Spinal cord (tissue), 10 donors: ENCODE results near the gene NME4. TPM values are rescaled to one million over a fixed set of nuclear protein-coding genes. Genes with fewer than 3 reads are reported as not detected.
"Not testable (repeated sequence)": the region's sequence is repeated elsewhere in the genome, so short reads cannot be mapped to it uniquely, and the experiment has no call there.

Source experiments
- DNase-seq, 6 donors: peaks; one replicate each; pipeline versions ENCODE4 v3.0.0 to v3.0.0-alpha.2; 2013 to 2015; ENCODE audit warnings: low spot score in 6 of 6, low read depth in 4 of 6
- H3K27ac ChIP-seq: one replicate; pipeline ENCODE4 v1.5.1; 2013; ENCODE audit warnings: low read depth, low read length, control low read depth
- H3K27me3 ChIP-seq: one replicate; pipeline ENCODE4 v1.6.1; 2013; ENCODE audit warnings: low read length; ENCODE audit not compliant: control insufficient read depth, insufficient read depth
- H3K36me3 ChIP-seq: one replicate; pipeline ENCODE4 v1.6.1; 2013; ENCODE audit warnings: low read length; ENCODE audit not compliant: control insufficient read depth, insufficient read depth
- H3K4me1 ChIP-seq: one replicate; pipeline ENCODE4 v1.6.1; 2013; ENCODE audit warnings: low read length; ENCODE audit not compliant: control insufficient read depth, insufficient read depth
- H3K4me3 ChIP-seq: one replicate; pipeline ENCODE4 v1.5.1; 2013; ENCODE audit warnings: low read depth, low read length, control low read depth
- H3K9me3 ChIP-seq: one replicate; pipeline ENCODE4 v1.6.1; 2013; ENCODE audit warnings: low read length; ENCODE audit not compliant: control insufficient read depth, insufficient read depth
- whole genome bisulfite sequencing: methylation state at CpG from one replicate; pipeline ENCODE4 v1.1.5; 2013; ENCODE audit warnings: missing lambda C conversion rate; ENCODE audit not compliant: insufficient coverage; 5-methylcytosine and 5-hydroxymethylcytosine counted together
- polyA plus RNA-seq, 2 donors: library from polyadenylated mRNA; unstranded; fragments of 120-200 nt; gene quantifications; one replicate each; pipeline ENCODE4 v1.2.1, GENCODE V29; 2013; ENCODE audit not compliant: insufficient read length in 2 of 2
- total RNA-seq, 2 donors: library from RNA; depleted of rRNA in 1 of 2; stranded (reverse); fragments of 120-200 nt in 1 of 2; fragments of >200 nt in 1 of 2; gene quantifications; one replicate each; pipeline versions ENCODE4 v1.2.3 to v1.2.4, GENCODE V29; 2013 to 2014
- donor health status: healthy.

The NME4 gene
- total and polyA plus RNA-seq, 4 donors = 14.3 to 150 (median 111) TPM

DNA sequence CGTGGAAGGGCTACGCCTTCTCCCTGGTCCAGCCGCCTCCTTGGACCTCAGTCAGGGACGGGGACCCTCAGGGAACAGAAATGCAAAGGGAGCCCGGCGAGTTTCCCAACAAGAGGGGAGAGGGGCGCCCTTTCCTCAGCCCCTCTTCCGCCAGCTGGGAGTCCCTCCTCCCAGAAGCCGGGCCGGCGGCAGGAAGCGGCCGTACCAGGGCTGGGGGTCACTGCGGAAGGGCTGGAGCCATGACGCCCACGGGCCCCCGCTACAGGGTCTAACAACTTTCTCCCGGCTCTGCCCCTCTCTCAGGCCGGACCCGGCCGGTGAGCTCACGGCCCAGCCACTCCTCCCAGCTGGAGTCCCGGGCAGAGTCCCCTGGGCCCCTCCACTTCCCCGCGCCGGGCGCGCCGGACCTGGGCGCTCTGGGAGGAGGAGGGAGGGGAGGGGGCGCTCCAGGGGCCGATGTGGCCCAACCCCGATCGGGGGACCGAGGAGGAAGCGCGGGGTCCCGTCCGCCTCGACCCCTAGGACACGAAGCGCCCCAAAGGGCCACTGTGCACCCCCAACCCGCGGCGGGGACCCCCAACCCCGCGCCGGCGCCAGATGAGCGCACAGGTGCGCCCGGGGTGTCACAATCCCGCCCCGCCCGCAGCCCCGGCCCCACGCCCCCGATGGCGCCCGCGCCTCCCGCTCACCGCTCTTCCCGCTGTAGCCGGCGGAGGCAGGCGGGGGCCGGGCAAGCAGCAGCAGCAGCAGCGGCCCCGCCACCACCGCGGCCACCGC is 15.8 kb upstream of the NME4 start:
- Histone ChIP-seq H3K27me3 (no peaks in the 10 kb centered on the region), H3K4me3 (peak overlapping the region; percentile 58), H3K27ac (no peak overlapping the region), H3K9me3 (no peaks in the 10 kb centered on the region), H3K36me3 (peaks cover 44% of the 10 kb centered on the region), H3K4me1 (peaks cover 54% of the 10 kb centered on the region)
- DNase-seq = peak in 1 of 6 donors; percentile 34
- WGBS = under 1% methylated on average over 66 of the region's 73 CpGs

DNA sequence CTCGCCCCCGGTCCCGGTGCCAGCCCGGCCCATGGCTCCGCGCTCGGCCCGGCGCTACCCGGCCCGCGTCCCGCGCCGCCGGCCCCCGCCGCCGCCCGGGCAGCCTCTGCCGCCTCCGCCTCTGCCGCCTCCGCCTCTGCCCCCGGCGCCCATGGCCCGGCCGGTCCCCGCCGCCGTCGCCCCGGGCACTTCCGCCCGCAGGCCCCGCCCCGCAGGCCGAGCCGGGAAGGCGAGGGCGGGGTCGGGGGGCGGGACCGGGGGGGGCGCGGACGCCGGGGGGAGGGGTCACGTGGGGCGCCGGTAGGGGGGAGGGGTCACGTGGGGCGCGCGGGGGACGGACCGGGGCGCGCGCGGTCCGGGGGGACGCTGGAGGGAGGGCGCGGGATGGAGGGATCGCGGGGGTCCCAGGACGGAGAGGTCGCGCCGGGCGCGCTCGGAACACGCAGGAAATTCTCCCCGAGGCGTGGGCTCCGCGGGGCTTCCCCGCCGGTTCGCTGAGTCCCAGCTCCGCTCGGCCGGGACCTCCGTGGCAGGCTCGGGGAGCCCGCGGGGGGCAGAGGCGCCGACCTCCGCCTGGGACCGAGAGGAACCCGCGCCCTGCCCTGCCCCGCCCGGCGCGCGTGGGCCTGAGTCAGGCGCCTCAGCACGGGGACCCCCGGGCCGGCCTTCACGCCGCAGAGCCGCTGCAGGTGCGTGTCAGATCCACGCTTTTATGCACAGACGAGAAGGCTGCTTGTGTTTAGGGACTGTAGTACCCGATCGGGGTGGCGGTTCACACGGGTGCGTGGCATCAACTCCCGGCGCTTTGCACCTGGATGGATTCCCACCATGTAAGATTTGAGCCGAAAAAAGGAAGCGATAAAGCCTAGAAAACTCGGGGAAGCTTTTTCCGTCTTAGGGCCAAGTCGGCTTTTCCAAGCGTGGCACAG is 14.9 kb upstream of the NME4 start, which contains the start of gene PGAP6:
TSS of gene PGAP6 (minus strand) at position 190 of the 929 bp plus-strand sequence. CDS start at position 33, 157 bp downstream.
- peak in 2 of 6 donors; percentile 76 to 83 for DNase-seq
- WGBS = under 1% methylated on average over 100 of the region's 123 CpGs
- peak within 1 kb of the TSS; percentile 33 for H3K27ac ChIP-seq
- H3K4me1 ChIP-seq = peaks cover 62% of the 10 kb centered on the region
- H3K9me3 ChIP-seq = no peaks in the 10 kb centered on the region
- H3K27me3 ChIP-seq = no peaks in the 10 kb centered on the region
- peak within 1 kb of the TSS; percentile 58 for H3K4me3 ChIP-seq
- peaks cover 36% of the 10 kb centered on the region for H3K36me3 ChIP-seq

DNA sequence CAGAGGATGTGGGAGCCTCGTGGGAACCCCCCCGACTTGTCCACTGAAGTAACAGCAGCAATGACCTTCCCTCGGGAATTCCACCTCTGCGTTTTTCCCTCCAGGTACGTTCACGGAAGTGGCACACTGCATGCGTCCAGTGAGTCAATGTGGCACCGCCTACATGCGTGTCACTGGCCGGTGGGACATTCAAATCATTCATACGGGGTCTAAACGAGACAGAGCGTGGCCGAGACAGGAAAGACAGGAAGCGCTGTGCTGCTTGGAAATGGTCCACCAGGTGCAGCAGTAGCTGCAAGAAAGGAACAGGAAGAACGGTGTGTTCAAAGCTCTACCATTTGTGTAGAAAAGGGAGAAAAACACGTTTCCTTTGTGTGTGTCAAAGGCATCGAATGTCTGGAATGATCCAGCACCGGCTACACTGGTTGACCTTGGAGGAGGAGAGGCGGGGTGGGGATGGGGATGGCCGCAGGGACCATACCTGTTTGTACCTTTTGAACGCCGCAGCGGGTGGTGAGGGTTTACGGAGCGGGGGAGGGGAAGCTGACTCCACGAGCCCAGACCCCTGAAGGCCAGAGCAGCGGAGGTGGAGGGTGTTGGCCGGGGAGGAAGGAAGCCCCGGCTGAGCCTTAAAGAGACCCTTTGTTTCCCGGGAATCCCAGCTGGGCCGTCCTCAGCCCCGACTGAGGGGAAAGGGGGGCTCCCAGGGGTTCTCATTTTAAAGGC is 13.5 kb upstream of the NME4 start:
- Histone ChIP-seq H3K4me3 (peak overlapping the region; percentile 48), H3K4me1 (peaks cover 73% of the 10 kb centered on the region), H3K27me3 (no peaks in the 10 kb centered on the region), H3K9me3 (no peaks in the 10 kb centered on the region), H3K36me3 (peaks cover 26% of the 10 kb centered on the region), H3K27ac (peak overlapping the region; percentile 69)
- peak in 2 of 6 donors; percentile 47 to 68 for DNase-seq
- WGBS = 23% methylated on average over 33 of the region's 33 CpGs

DNA sequence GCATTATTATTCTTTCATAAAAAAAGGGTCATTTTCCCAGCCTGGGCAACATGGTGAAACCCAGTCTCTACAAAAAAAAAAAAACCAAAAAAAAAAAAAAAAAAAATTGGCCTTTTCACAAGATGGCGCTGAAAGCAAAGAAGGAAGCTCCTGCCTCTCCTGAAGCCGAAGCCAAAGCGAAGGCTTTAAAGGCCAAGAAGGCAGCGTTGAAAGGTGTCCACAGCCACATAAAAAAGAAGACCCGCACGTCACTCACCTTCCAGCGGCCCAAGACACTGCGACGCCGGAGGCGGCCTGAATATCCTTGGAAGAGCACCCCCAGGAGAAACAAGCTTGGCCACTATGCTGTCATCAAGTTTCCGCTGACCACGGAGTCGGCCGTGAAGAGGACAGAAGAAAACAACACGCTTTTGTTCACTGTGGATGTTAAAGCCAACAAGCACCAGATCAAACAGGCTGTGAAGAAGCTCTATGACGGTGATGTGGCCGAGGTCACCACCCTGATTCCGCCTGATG is 10.3 kb upstream of the NME4 start:
- 47% methylated on average over 16 of the region's 19 CpGs for WGBS
- H3K4me1 ChIP-seq = peaks cover 54% of the 10 kb centered on the region

DNA sequence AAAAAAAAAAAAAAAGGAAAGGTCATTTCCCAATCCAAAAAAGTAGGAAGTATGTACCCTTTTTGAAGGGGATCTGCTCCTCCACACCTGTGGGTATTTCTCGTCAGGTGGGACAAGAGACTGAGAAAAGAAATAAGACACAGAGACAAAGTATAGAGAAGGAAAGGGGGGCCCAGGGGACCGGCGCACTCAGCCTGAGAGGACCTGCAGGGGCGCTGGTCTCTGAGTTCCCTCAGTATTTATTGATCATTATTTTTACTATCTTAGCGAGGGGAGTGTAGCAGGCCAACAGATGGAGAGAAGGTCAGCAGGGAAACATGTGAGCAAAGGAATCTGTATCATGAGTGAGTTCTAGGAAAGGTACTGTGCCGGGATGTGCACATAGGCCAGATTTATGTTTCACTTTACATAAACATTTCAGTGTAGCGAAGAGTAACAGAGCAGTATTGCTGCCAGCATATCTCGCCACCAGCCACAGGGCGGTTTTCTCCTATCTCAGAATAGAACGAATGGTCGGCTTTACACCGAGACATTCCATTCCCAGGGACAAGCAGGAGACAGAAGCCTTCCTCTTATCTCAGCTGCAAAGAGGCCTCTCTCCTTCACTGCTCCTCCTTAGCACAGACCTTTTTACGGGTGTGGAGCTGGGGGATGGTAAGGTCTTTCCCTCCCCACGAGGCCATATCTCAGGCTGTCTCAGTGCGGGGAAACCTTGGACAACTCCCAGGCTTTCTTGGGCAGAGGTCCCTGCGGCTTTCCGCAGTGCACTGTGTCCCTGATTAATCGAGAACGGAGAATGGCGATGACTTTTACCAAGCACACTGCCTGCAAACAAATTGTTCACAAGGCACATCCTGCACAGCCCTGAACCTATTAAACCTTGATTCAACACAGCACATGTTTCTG is 9.0 kb upstream of the NME4 start:
- Histone ChIP-seq H3K36me3 (peaks cover 13% of the 10 kb centered on the region), H3K27ac (peak overlapping the region; percentile 40), H3K4me1 (peaks cover 46% of the 10 kb centered on the region)
- not testable (repeated sequence) for H3K9me3 ChIP-seq, H3K27me3 ChIP-seq, H3K4me3 ChIP-seq
- 23% methylated on average over 9 of the region's 20 CpGs for WGBS
- DNase-seq = peak in 2 of 6 donors; percentile 44 to 74

More for the DNA sequence above, 10.3 kb upstream of the NME4 start:
- H3K9me3 ChIP-seq = no peaks in the 10 kb centered on the region
- H3K36me3 ChIP-seq = peaks cover 9% of the 10 kb centered on the region
- H3K27me3 ChIP-seq = no peaks in the 10 kb centered on the region
- DNase-seq = peak in 2 of 6 donors; percentile 49 to 59
- H3K4me3 ChIP-seq = no peak overlapping the region
- H3K27ac ChIP-seq = no peak overlapping the region

DNA sequence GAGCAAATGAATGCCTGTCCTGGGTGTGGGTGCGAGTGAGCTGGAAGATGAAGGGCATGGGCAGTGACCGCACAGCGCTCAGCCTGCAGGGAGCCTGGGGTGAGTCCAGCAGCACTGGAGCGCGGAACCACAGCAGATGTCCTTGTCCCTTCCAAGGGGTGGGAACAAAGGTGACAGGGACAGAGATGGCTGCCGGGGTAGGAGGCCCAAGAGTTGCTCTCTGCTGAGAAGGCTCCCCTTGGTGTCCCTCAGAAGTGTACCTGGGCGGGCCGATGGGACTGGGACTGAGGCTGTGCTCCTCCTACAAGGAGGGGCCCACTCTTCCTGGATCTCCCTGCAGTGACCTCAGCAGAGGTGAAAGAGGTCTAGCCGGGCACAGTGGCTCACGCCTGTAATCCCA is 7.6 kb upstream of the NME4 start:
- Histone ChIP-seq H3K4me3 (no peak overlapping the region), H3K27me3 (no peaks in the 10 kb centered on the region), H3K27ac (no peak overlapping the region), H3K4me1 (peaks cover 33% of the 10 kb centered on the region), H3K9me3 (no peaks in the 10 kb centered on the region), H3K36me3 (peaks cover 5% of the 10 kb centered on the region)
- WGBS = 87% methylated on average over 10 of the region's 10 CpGs
- DNase-seq = no peak

DNA sequence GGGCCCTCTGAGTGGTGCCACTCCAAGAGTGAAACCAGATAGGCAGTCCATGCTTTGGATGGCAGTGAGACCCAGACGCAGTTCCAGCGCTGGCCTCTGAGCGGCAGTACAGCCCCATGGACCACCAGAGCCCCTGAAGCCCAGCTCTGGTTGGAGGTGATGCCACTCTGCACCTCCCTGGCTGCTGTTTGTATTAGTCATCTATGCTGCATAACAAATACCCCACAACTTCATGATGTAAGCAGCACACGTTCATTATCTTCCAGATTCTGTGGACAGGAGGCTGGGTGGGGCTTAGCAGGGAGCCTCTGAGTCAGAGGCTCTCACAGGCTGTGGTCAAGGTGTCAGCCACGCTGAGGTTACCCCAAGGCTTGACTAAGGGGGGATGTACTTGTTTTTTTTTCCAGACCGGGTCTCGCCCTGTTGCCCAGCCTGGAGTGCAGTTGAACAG is 5.1 kb upstream of the NME4 start:
- Histone ChIP-seq H3K27ac (no peak overlapping the region), H3K36me3 (peaks cover 4% of the 10 kb centered on the region), H3K9me3 (no peaks in the 10 kb centered on the region), H3K4me1 (peaks cover 34% of the 10 kb centered on the region), H3K27me3 (no peaks in the 10 kb centered on the region), H3K4me3 (no peak overlapping the region)
- 35% methylated on average over 3 of the region's 7 CpGs for WGBS
- DNase-seq = peak in 2 of 6 donors; percentile 52 to 66

DNA sequence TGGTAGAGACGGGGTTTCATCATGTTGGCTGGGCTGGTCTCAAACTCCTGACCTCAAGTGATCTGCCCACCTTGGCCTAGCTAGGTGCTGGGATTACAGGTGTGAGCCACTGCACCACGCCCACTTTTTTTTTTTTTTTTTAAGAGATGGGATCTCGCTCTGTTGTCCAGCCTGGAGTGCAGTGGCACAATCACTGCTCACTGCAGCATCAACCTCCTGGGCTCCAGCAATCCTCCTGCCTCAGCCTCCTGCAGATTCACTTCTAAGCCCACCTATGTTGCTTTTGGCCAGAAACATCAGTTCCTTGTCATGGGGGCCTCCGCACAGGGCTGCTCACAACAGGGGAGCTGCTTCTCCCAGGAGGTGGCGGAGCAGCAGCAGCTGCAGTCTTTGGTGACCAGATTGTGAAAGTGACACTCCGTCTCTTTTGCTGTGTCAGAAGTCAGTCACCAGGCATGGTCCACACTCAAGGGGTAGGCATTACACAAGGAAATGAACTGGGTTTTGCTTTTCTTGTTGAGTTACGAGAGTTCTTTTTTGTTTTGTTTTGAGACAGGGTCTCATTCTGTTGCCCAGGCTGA is 4.5 kb upstream of the NME4 start:
- Histone ChIP-seq H3K27me3 (no peaks in the 10 kb centered on the region), H3K27ac (no peak overlapping the region), H3K9me3 (no peaks in the 10 kb centered on the region), H3K4me3 (no peak overlapping the region), H3K36me3 (peaks cover 4% of the 10 kb centered on the region), H3K4me1 (peaks cover 28% of the 10 kb centered on the region)
- 88% methylated on average over 5 of the region's 7 CpGs for WGBS
- no peak for DNase-seq
